Spinal cord (tissue), 10 donors: Measurements from ENCODE around the gene TUBB3. TPM values are rescaled to one million over a fixed set of nuclear protein-coding genes. Genes with fewer than 3 reads are reported as not detected.
A peak's percentile ranks its signal among the peaks of the same experiment; 100 is the strongest.
"Not testable (repeated sequence)": the region's sequence is repeated elsewhere in the genome, so short reads cannot be mapped to it uniquely, and the experiment has no call there.

Experiments
- DNase-seq, 6 donors: peaks; one replicate each; pipeline versions ENCODE4 v3.0.0 to v3.0.0-alpha.2; 2013 to 2015; ENCODE audit warnings: low spot score in 6 of 6, low read depth in 4 of 6
- H3K27ac ChIP-seq: one replicate; pipeline ENCODE4 v1.5.1; 2013; ENCODE audit warnings: low read depth, low read length, control low read depth
- H3K27me3 ChIP-seq: one replicate; pipeline ENCODE4 v1.6.1; 2013; ENCODE audit warnings: low read length; ENCODE audit not compliant: control insufficient read depth, insufficient read depth
- H3K36me3 ChIP-seq: one replicate; pipeline ENCODE4 v1.6.1; 2013; ENCODE audit warnings: low read length; ENCODE audit not compliant: control insufficient read depth, insufficient read depth
- H3K4me1 ChIP-seq: one replicate; pipeline ENCODE4 v1.6.1; 2013; ENCODE audit warnings: low read length; ENCODE audit not compliant: control insufficient read depth, insufficient read depth
- H3K4me3 ChIP-seq: one replicate; pipeline ENCODE4 v1.5.1; 2013; ENCODE audit warnings: low read depth, low read length, control low read depth
- H3K9me3 ChIP-seq: one replicate; pipeline ENCODE4 v1.6.1; 2013; ENCODE audit warnings: low read length; ENCODE audit not compliant: control insufficient read depth, insufficient read depth
- WGBS: methylation state at CpG from one replicate; pipeline ENCODE4 v1.1.5; 2013; ENCODE audit warnings: missing lambda C conversion rate; ENCODE audit not compliant: insufficient coverage; 5-methylcytosine and 5-hydroxymethylcytosine counted together
- polyA plus RNA-seq, 2 donors: library from polyadenylated mRNA; unstranded; fragments of 120-200 nt; gene quantifications; one replicate each; pipeline ENCODE4 v1.2.1, GENCODE V29; 2013; ENCODE audit not compliant: insufficient read length in 2 of 2
- total RNA-seq, 2 donors: library from RNA; depleted of rRNA in 1 of 2; stranded (reverse); fragments of 120-200 nt in 1 of 2; fragments of >200 nt in 1 of 2; gene quantifications; one replicate each; pipeline versions ENCODE4 v1.2.3 to v1.2.4, GENCODE V29; 2013 to 2014
- donor health status: healthy.

Gene TUBB3
- total and polyA plus RNA-seq, 4 donors, result 309 to 1,105 (median 842) TPM

GRCh38 chr16:89923640-89924296, 626 bp downstream of the TUBB3 start:
- H3K4me3 ChIP-seq, result peak overlapping the region; percentile 67
- H3K4me1 ChIP-seq, result peaks cover 77% of the 10 kb centered on the region
- peak in 3 of 6 donors; percentile 4 to 78 (median 73) for DNase-seq
- peaks cover 2% of the 10 kb centered on the region for H3K27me3 ChIP-seq
- H3K36me3 ChIP-seq, result peaks cover 24% of the 10 kb centered on the region
- H3K27ac ChIP-seq, result peak overlapping the region; percentile 76
- under 1% methylated on average over 30 of the region's 41 CpGs for WGBS
- H3K9me3 ChIP-seq, result no peaks in the 10 kb centered on the region

- Histone ChIP-seq H3K4me3 (peak overlapping the region; percentile 67), H3K27ac (peak overlapping the region; percentile 76), H3K27me3 (peaks cover 2% of the 10 kb centered on the region), H3K36me3 (peaks cover 24% of the 10 kb centered on the region), H3K9me3 (no peaks in the 10 kb centered on the region), H3K4me1 (peaks cover 71% of the 10 kb centered on the region)
- WGBS, result 0% methylated on average over 14 of the region's 14 CpGs
- DNase-seq, result peak in 3 of 6 donors; percentile 73 to 96 (median 94)
These were observed 1.3 kb downstream of the TUBB3 start for GRCh38 chr16:89924297-89924924.

- Histone ChIP-seq H3K36me3 (peaks cover 24% of the 10 kb centered on the region), H3K4me3 (peak overlapping the region; percentile 67), H3K4me1 (peaks cover 66% of the 10 kb centered on the region), H3K27ac (peak overlapping the region; percentile 76), H3K27me3 (peaks cover 2% of the 10 kb centered on the region), H3K9me3 (no peaks in the 10 kb centered on the region)
- peak in 1 of 6 donors; percentile 50 for DNase-seq
- WGBS, result 0% methylated on average over 2 of the region's 4 CpGs
These were observed 1.8 kb downstream of the TUBB3 start for GRCh38 chr16:89924925-89925307.

GRCh38 chr16:89925596-89926079, 2.5 kb downstream of the TUBB3 start:
- H3K27me3 ChIP-seq, result peaks cover 2% of the 10 kb centered on the region
- DNase-seq, result peak in 1 of 6 donors; percentile 53
- WGBS, result under 1% methylated on average over 42 of the region's 42 CpGs
- peak overlapping the region; percentile 52 for H3K27ac ChIP-seq
- H3K4me3 ChIP-seq, result peak overlapping the region; percentile 53
- H3K4me1 ChIP-seq, result peaks cover 58% of the 10 kb centered on the region
- H3K36me3 ChIP-seq, result peaks cover 31% of the 10 kb centered on the region
- no peaks in the 10 kb centered on the region for H3K9me3 ChIP-seq

GRCh38 chr16:89931305-89931896, 8.3 kb downstream of the TUBB3 start:
- H3K36me3 ChIP-seq, result peaks cover 84% of the 10 kb centered on the region

GRCh38 chr16:89931964-89932363, 8.8 kb downstream of the TUBB3 start:
- H3K4me1 ChIP-seq, result peaks cover 3% of the 10 kb centered on the region
- H3K4me3 ChIP-seq, result no peak overlapping the region
- peaks cover 90% of the 10 kb centered on the region for H3K36me3 ChIP-seq
- DNase-seq, result no peak
- no peaks in the 10 kb centered on the region for H3K27me3 ChIP-seq
- H3K27ac ChIP-seq, result no peak overlapping the region
- H3K9me3 ChIP-seq, result no peaks in the 10 kb centered on the region
- 95% methylated on average over 5 of the region's 6 CpGs for whole genome bisulfite sequencing

More at GRCh38 chr16:89931305-89931896, 8.3 kb downstream of the TUBB3 start:
- Histone ChIP-seq H3K27me3 (no peaks in the 10 kb centered on the region), H3K9me3 (no peaks in the 10 kb centered on the region), H3K4me1 (peaks cover 9% of the 10 kb centered on the region), H3K27ac (no peak overlapping the region), H3K4me3 (no peak overlapping the region)
- 88% methylated on average over 16 of the region's 16 CpGs for WGBS
- no peak for DNase-seq

DNA sequence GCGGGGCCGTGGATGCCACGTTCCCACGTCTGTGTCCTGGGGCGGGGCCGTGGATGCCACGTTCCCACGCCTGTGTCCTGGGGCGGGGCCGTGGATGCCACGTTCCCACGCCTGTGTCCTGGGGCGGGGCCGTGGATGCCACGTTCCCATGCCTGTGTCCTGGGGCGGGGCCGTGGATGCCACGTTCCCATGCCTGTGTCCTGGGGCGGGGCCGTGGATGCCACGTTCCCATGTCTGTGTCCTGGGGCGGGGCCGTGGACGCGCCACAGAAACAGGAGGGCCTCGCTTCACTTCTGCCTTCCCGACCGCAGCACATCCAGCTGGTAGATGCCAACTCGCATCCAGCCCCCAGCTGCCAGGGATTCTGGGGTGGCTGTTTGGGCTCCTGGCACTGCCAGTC, 10.9 kb downstream of the TUBB3 start:
- H3K36me3 ChIP-seq, result peaks cover 97% of the 10 kb centered on the region
- H3K4me3 ChIP-seq, H3K9me3 ChIP-seq, H3K27me3 ChIP-seq, H3K4me1 ChIP-seq, DNase-seq, H3K27ac ChIP-seq: not testable (repeated sequence)
- 95% methylated on average over 27 of the region's 29 CpGs for WGBS

- Histone ChIP-seq H3K9me3 (no peaks in the 10 kb centered on the region), H3K27ac (no peak overlapping the region), H3K27me3 (no peaks in the 10 kb centered on the region), H3K4me1 (no peaks in the 10 kb centered on the region), H3K36me3 (peaks cover 94% of the 10 kb centered on the region), H3K4me3 (no peak overlapping the region)
- no peak for DNase-seq
- 94% methylated on average over 60 of the region's 61 CpGs for WGBS
These were observed 11.7 kb downstream of the TUBB3 start for GRCh38 chr16:89934611-89935553.

GRCh38 chr16:89935620-89936019, 12.5 kb downstream of the TUBB3 start:
- WGBS, result 92% methylated on average over 23 of the region's 27 CpGs
- H3K27me3 ChIP-seq, DNase-seq: not testable (repeated sequence)

More at GRCh38 chr16:89935620-89936019, 12.5 kb downstream of the TUBB3 start:
- H3K9me3 ChIP-seq, H3K4me1 ChIP-seq, H3K4me3 ChIP-seq, H3K27ac ChIP-seq: not testable (repeated sequence)
- H3K36me3 ChIP-seq, result peaks cover 87% of the 10 kb centered on the region
